Measurements from ENCODE around the gene CLCN2.

- TF ChIP-seq POLR2A (IDR thresholded peaks at IDR 0.05) (no peak), POLR2AphosphoS5 (IDR thresholded peaks at IDR 0.05; ENCODE audit: insufficient read depth in 1 of 2, low read depth in 1 of 2) (no peak)
Measured at GRCh38 chr3:184347321-184348056, 13.9 kb downstream of the CLCN2 start.

All from vagina (tissue), 2 donors.